OCI-LY1 (cell line): Measurements from ENCODE around the gene KLHL14.
"Not testable (repeated sequence)": the region's sequence is repeated elsewhere in the genome, so short reads cannot be mapped to it uniquely, and the experiment has no call there.

ENCODE experiments used
- H2AFZ ChIP-seq: fragments of 200-600 bp; sonication (generic), shearing (Covaris generic); 2 replicates; pipeline ENCODE4 v1.6.0; 2014; ENCODE audit warnings: antibody characterized with exemption, mild to moderate bottlenecking, low read length
- H3F3A ChIP-seq: fragments of 200-600 bp; sonication (generic), shearing (Covaris generic); 2 replicates; pipeline ENCODE4 v1.6.0; 2014; ENCODE audit warnings: mild to moderate bottlenecking, antibody characterized with exemption, low read length, moderate library complexity; ENCODE audit not compliant: insufficient read depth
- H3K27ac ChIP-seq: fragments of 200-600 bp; sonication (generic); 2 replicates; pipeline ENCODE4 v1.5.1; 2014; ENCODE audit warnings: low read length, mixed run types, mild to moderate bottlenecking, low read depth; ENCODE audit not compliant: poor library complexity, severe bottlenecking
- H3K27me3 ChIP-seq: fragments of 200-600 bp; sonication (generic); 2 replicates; pipeline ENCODE4 v1.6.0; 2014; ENCODE audit warnings: antibody characterized with exemption, mild to moderate bottlenecking, low read length, moderate library complexity; ENCODE audit not compliant: insufficient read depth
- H3K36me3 ChIP-seq: fragments of 200-600 bp; sonication (generic); 2 replicates; pipeline ENCODE4 v1.6.1; 2014; ENCODE audit warnings: mild to moderate bottlenecking, antibody characterized with exemption, low read length, moderate library complexity, mixed read lengths; ENCODE audit not compliant: insufficient read depth
- H3K4me1 ChIP-seq: fragments of 200-600 bp; sonication (generic); 2 replicates; pipeline ENCODE4 v1.5.1; 2014; ENCODE audit warnings: mild to moderate bottlenecking, low read length, moderate library complexity; ENCODE audit not compliant: insufficient read depth, severe bottlenecking
- H3K4me2 ChIP-seq: fragments of 200-600 bp; sonication (generic), shearing (Covaris generic); 2 replicates; pipeline ENCODE4 v1.6.1; 2014; ENCODE audit warnings: low read length
- H3K4me3 ChIP-seq: fragments of 200-600 bp; sonication (generic); 2 replicates; pipeline ENCODE4 v1.5.1; 2014; ENCODE audit warnings: low read length, low read depth, mild to moderate bottlenecking, mixed read lengths; ENCODE audit not compliant: poor library complexity, severe bottlenecking
- H3K79me2 ChIP-seq: fragments of 200-600 bp; shearing (Covaris generic); 2 replicates; pipeline ENCODE4 v1.6.1; 2016; ENCODE audit warnings: mixed run types, low read length, mixed read lengths; ENCODE audit not compliant: insufficient read depth
- H3K9ac ChIP-seq: fragments of 200-600 bp; sonication (generic), shearing (Covaris generic); 2 replicates; pipeline ENCODE4 v1.6.1; 2014; ENCODE audit warnings: mild to moderate bottlenecking, low read length, mixed read lengths
- H3K9me2 ChIP-seq: fragments of 200-600 bp; sonication (generic), shearing (Covaris generic); 2 replicates; pipeline ENCODE4 v1.6.1; 2014; ENCODE audit warnings: low read depth, mild to moderate bottlenecking, low read length, mixed read lengths
- H3K9me3 ChIP-seq: fragments of 200-600 bp; shearing (Covaris generic); 2 replicates; pipeline ENCODE4 v1.6.1; 2014; ENCODE audit warnings: low read length, mixed read lengths
- H4K20me1 ChIP-seq: fragments of 200-600 bp; sonication (generic), shearing (Covaris generic); 2 replicates; pipeline ENCODE4 v1.6.0; 2016; ENCODE audit warnings: mild to moderate bottlenecking, low read length; ENCODE audit not compliant: insufficient read depth
- EZH2 ChIP-seq: fragments of 200-600 bp; sonication (generic), shearing (Covaris generic); IDR thresholded peaks from 2 replicates; pipeline ENCODE4 v1.8.0; 2017; ENCODE audit warnings: borderline replicate concordance, mixed run types, mild to moderate bottlenecking, antibody characterized with exemption, low read length, moderate library complexity, mixed read lengths
- TF ChIP-seq, protein P1 (sequence below): fragments of 200-600 bp; sonication (generic), shearing (Covaris generic); IDR thresholded peaks from 2 replicates; pipeline ENCODE4 v1.5.1; 2017; ENCODE audit warnings: mild to moderate bottlenecking, antibody characterized with exemption, low read length, moderate library complexity, mixed read lengths

The KLHL14 gene

DNA sequence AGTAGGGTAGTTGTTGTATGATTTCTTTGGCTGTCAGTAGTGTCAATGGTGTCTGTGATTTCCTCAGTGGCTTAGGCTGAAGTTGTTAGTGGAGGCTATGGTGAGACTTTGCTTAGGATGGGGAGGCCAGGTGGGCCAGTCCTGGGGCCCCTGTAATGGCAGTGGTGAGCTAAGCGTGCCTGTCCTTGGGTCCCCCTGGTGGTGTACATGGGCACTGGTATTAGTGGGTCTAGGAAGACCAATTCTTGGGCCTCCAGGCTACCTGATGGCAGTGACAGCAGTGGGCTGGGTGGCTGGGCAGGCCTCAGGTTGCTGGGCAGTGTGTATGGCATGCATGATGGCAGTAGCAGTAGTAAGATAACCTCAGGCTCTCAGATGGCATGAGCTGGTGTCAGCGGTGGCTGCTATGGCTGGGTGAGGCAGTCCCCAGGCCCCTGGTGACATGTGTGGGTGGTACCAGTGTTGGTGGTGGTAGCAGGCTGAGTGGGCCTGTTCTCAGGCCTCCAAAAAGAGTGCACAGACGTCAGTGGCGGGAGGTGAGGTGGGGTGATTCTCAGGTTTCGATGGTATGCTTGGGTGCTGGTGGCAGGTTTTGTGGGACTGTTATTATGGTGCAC, 103.2 kb downstream of the KLHL14 start:
- Histone ChIP-seq H3K9me2 (no peaks in the 10 kb centered on the region), H3K4me3 (no peak overlapping the region), H3K4me2 (no peak overlapping the region), H2AFZ (no peak overlapping the region), H3K79me2 (no peaks in the 10 kb centered on the region), H3K27ac (no peak overlapping the region), H3K36me3 (peaks cover 10% of the 10 kb centered on the region; the same call in 1 of the 2 replicates), H3K4me1 (no peaks in the 10 kb centered on the region), H3K9ac (no peak overlapping the region), H3K27me3 (no peaks in the 10 kb centered on the region), H3F3A (no peaks in the 10 kb centered on the region), H4K20me1 (no peaks in the 10 kb centered on the region), H3K9me3 (no peaks in the 10 kb centered on the region)
- no peak for TF ChIP-seq EZH2
- TF ChIP-seq, protein P1, sequence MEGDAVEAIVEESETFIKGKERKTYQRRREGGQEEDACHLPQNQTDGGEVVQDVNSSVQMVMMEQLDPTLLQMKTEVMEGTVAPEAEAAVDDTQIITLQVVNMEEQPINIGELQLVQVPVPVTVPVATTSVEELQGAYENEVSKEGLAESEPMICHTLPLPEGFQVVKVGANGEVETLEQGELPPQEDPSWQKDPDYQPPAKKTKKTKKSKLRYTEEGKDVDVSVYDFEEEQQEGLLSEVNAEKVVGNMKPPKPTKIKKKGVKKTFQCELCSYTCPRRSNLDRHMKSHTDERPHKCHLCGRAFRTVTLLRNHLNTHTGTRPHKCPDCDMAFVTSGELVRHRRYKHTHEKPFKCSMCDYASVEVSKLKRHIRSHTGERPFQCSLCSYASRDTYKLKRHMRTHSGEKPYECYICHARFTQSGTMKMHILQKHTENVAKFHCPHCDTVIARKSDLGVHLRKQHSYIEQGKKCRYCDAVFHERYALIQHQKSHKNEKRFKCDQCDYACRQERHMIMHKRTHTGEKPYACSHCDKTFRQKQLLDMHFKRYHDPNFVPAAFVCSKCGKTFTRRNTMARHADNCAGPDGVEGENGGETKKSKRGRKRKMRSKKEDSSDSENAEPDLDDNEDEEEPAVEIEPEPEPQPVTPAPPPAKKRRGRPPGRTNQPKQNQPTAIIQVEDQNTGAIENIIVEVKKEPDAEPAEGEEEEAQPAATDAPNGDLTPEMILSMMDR: peak; percentile 43; the same call in 1 of the 2 replicates

DNA sequence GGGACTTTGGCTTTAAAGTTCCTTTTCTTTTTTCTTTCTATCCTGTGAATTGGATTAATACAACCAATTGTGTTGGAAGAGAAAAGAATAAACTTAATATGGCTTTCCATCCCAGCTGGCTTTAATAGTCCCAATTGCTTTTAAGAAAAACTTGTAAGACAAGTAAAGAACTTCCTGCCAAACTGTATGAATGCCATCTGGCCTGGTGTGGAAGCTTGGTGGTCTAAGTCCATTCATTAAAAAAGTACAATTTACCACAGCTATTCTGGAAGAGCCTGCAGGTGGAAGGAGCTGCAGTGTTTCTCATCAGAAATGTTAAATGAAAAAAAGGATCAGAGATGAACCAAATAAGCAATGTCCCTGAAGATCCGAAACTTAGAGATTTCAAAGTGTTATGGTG, 103.9 kb downstream of the KLHL14 start:
- H3K9me3 ChIP-seq: no peaks in the 10 kb centered on the region
- no peaks in the 10 kb centered on the region for H3K27me3 ChIP-seq
- H3K79me2 ChIP-seq: no peaks in the 10 kb centered on the region
- no peak overlapping the region for H3K4me2 ChIP-seq
- no peak overlapping the region for H3K27ac ChIP-seq
- no peaks in the 10 kb centered on the region for H3K9me2 ChIP-seq
- peaks cover 4% of the 10 kb centered on the region; the same call in 1 of the 2 replicates for H3K36me3 ChIP-seq
- no peak overlapping the region for H2AFZ ChIP-seq
- H3K4me3 ChIP-seq: no peak overlapping the region
- no peaks in the 10 kb centered on the region for H4K20me1 ChIP-seq
- H3F3A ChIP-seq: no peaks in the 10 kb centered on the region
- no peaks in the 10 kb centered on the region for H3K4me1 ChIP-seq
- TF ChIP-seq EZH2: no peak
- TF ChIP-seq, protein P1: no peak
- H3K9ac ChIP-seq: no peak overlapping the region

DNA sequence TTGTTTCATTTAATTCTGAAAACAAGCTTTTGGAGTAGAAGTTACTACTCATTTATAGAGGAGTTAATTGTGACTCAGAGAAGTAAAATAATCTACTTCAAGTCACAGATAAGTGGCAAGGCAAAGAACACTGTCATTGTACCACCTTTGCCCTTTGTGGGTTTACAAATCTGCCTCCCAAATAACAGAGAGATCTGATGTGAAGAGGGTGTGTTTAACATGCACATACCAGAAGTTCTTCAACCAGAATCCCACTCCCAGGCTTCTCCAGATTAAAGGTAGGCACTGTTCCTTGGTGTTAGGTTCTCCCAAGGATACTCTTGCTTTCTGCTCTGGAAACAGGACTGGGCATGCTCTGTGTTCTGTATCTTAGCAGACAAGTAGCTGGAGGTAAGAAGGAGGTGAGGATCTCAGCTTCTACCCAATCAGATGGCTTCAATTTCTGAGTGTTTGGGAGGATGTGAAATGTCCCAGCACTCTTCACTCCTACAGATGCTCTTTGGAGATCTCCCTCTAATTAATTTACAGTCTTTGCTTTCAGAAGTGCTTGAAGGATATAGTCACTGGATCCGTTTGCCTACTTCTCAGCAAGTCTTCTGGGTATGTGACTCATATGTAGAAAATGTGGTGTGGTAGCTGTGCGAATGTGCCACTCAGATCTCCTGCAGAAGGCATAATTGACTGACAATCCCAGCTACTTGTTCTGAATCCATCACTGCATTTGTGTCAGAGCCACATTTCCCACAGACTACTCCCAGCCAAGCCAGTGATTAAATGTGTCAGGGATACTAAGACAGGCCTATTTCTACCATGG, 111.1 kb downstream of the KLHL14 start:
- Histone ChIP-seq H2AFZ (no peak overlapping the region), H3F3A (no peaks in the 10 kb centered on the region), H4K20me1 (no peaks in the 10 kb centered on the region), H3K27ac (no peak overlapping the region), H3K9me2 (no peaks in the 10 kb centered on the region), H3K79me2 (no peaks in the 10 kb centered on the region), H3K4me2 (no peak overlapping the region), H3K36me3 (no peaks in the 10 kb centered on the region), H3K4me3 (no peak overlapping the region), H3K27me3 (no peaks in the 10 kb centered on the region), H3K9me3 (no peaks in the 10 kb centered on the region), H3K4me1 (no peaks in the 10 kb centered on the region), H3K9ac (no peak overlapping the region)
- TF ChIP-seq EZH2: no peak
- TF ChIP-seq, protein P1: no peak

DNA sequence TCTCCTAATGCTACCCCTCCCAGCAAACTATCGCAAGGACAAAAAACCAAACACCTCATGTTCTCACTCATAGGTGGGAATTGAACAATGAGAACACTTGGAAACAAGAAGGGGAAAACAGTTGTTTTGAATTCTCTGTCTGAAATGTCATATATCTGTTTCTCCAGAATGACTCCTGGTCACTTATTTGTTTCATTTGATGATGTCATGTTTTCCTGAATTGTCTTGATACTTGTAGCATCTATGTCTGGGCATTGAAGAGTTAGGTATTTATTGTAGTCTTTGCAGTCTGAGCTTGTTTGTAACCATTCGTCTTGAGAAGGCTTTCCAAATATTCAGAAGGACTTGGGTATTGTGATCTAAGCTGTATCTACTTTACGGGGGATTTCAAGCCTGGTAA, 118.3 kb downstream of the KLHL14 start:
- not testable (repeated sequence) for H3K4me3 ChIP-seq, H3K9me3 ChIP-seq, H3K27ac ChIP-seq, H3K36me3 ChIP-seq, H3K4me2 ChIP-seq, H2AFZ ChIP-seq, H4K20me1 ChIP-seq, H3K79me2 ChIP-seq, H3K4me1 ChIP-seq, H3K27me3 ChIP-seq, H3F3A ChIP-seq, H3K9me2 ChIP-seq, H3K9ac ChIP-seq

DNA sequence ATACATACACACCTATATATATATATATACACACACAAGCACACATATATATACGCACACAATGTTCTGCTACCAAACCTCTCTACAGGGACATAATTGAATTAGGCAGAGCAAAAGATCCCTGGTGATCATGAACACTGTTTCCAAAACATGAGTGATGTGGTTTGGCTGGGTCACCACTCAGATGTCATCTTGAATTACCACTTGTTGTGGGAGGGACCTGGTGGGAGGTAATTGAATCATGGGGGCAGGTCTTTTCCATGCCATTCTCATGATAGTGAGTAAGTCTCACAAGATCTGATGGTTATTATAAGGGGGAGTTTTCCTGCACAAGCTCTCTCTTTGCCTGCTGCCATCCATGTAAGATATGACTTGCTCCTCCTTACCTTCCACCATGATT, 135.2 kb downstream of the KLHL14 start:
- not testable (repeated sequence) for H2AFZ ChIP-seq, H3K27me3 ChIP-seq, H3K4me1 ChIP-seq, H4K20me1 ChIP-seq, H3F3A ChIP-seq, H3K9ac ChIP-seq, H3K79me2 ChIP-seq, H3K9me3 ChIP-seq, H3K9me2 ChIP-seq, H3K4me2 ChIP-seq, H3K36me3 ChIP-seq, H3K27ac ChIP-seq, H3K4me3 ChIP-seq
